K562 (cell line): Measurements from ENCODE around the gene PRF1. TPM values are rescaled to one million over a fixed set of nuclear protein-coding genes. Genes with fewer than 3 reads are reported as not detected.

Experiments
- ATAC-seq: fragments of 200-7000 bp; cut with Tn5 transposase; 3 replicates; pipeline ENCODE4 v1.9.1; 2020; ENCODE audit warnings: moderate library complexity
- BruUV-seq: library from RNA; stranded (reverse); fragments of 400-500 nt; replicated peaks from 2 replicates; lab custom pipeline; 2021; lab: Mats Ljungman, UMichigan
- CTCF ChIA-PET: fragments of 300-600 bp; formaldehyde crosslinking; extraction: SDS; loops from one replicate; lab custom pipeline; 2021; ENCODE audit warnings: low intra/inter-chr PET ratio; lab: Yijun Ruan, JAX
- POLR2A ChIA-PET: fragments of 300-600, 350-650 bp; sonication (Branson Sonifier 250); formaldehyde crosslinking; extraction: SDS; loops from one replicate; lab custom pipeline; 2021; ENCODE audit warnings: antibody characterized with exemption, inconsistent platforms; lab: Yijun Ruan, JAX
- DNase-seq, 4 experiments: peaks; one replicate each; pipeline versions ENCODE4 v3.0.0 to v3.0.0-alpha.2; 2011 to 2018; ENCODE audit warnings: low spot score in 3 of 4, mixed read lengths in 3 of 4; ENCODE audit errors: extremely low read depth in 1 of 4
- FAIRE-seq: peaks from 2 replicates; lab custom pipeline; 2011; peaks lifted over from hg19 to GRCh38; lab: Jason Lieb, UNC
- H2AFZ ChIP-seq: 2 replicates; pipeline ENCODE4 v1.6.0; 2011; ENCODE audit warnings: low read depth, low read length, control low read depth, inconsistent platforms
- H3K27ac ChIP-seq: fragments of 200-600 bp; 3 replicates; pipeline ENCODE4 v1.8.0; 2011; ENCODE audit warnings: low read depth, mild to moderate bottlenecking, control low read depth, inconsistent platforms, low read length, moderate library complexity, mixed read lengths; ENCODE audit errors: extremely low read depth
- H3K27me3 ChIP-seq, 2 experiments: fragments of 300-600 bp in 1 of 2; 2 replicates in 1 of 2; 3 replicates in 1 of 2; pipeline versions ENCODE4 v1.6.0 to v1.8.0; 2011; ENCODE audit warnings: inconsistent platforms in 2 of 2, low read length in 2 of 2, mild to moderate bottlenecking in 1 of 2, mixed read lengths in 1 of 2, moderate library complexity in 1 of 2; ENCODE audit not compliant: control insufficient read depth in 2 of 2, insufficient read depth in 2 of 2
- H3K36me3 ChIP-seq: fragments of 300-600 bp; 3 replicates; pipeline ENCODE4 v1.8.0; 2011; ENCODE audit warnings: mild to moderate bottlenecking, low read length, inconsistent platforms; ENCODE audit not compliant: control insufficient read depth, insufficient read depth
- H3K4me1 ChIP-seq, 2 experiments: fragments of 200-600 bp in 1 of 2; replicated peaks in 1 of 2; 2 replicates in 1 of 2; 3 replicates in 1 of 2; pipeline versions ENCODE4 v1.5.1 to v1.8.0; 2011; ENCODE audit warnings: inconsistent platforms in 2 of 2, low read length in 2 of 2, mild to moderate bottlenecking in 1 of 2, mixed read lengths in 1 of 2, moderate library complexity in 1 of 2; ENCODE audit not compliant: control insufficient read depth in 2 of 2, insufficient read depth in 2 of 2
- H3K4me2 ChIP-seq: 2 replicates; pipeline ENCODE4 v1.6.1; 2011; ENCODE audit warnings: low read length, control low read depth, inconsistent platforms, mixed read lengths; ENCODE audit not compliant: insufficient read depth
- H3K4me3 ChIP-seq: fragments of 200-600 bp; sonication (generic), shearing (Covaris generic); 2 replicates; pipeline ENCODE4 v1.5.1; 2016; ENCODE audit warnings: control low read depth, inconsistent platforms
- H3K79me2 ChIP-seq: fragments of 200-600 bp; 3 replicates; pipeline ENCODE4 v1.8.0; 2011; ENCODE audit warnings: low read length, inconsistent platforms; ENCODE audit not compliant: control insufficient read depth, insufficient read depth
- H3K9ac ChIP-seq, 2 experiments: 2 replicates each; pipeline versions ENCODE4 v1.6.0 to v1.6.1; 2011; ENCODE audit warnings: low read depth in 2 of 2, low read length in 2 of 2, control low read depth in 1 of 2, inconsistent platforms in 1 of 2, mild to moderate bottlenecking in 1 of 2, mixed read lengths in 1 of 2; ENCODE audit not compliant: insufficient read depth in 1 of 2
- H3K9me1 ChIP-seq: one replicate; pipeline ENCODE4 v1.6.0; 2011; ENCODE audit warnings: inconsistent platforms, mild to moderate bottlenecking, low read length, moderate library complexity; ENCODE audit not compliant: control insufficient read depth, insufficient read depth
- H3K9me3 ChIP-seq: replicated peaks from 2 replicates; pipeline ENCODE4 v1.5.1; 2011; ENCODE audit warnings: low read depth, low read length, inconsistent platforms; ENCODE audit not compliant: control insufficient read depth, insufficient read depth
- H4K20me1 ChIP-seq: replicated peaks from 2 replicates; pipeline ENCODE4 v1.6.1; 2011; ENCODE audit warnings: low read length, inconsistent platforms, mixed read lengths; ENCODE audit not compliant: control insufficient read depth, insufficient read depth
- BHLHE40 ChIP-seq: IDR thresholded peaks from 2 replicates; pipeline ENCODE4 v1.6.1; 2011; ENCODE audit warnings: low read length, improper control_type of control experiment
- CREBBP ChIP-seq: IDR thresholded peaks from one replicate; pipeline ENCODE4 v1.6.1; 2012; ENCODE audit warnings: low read depth, mild to moderate bottlenecking, control low read depth, inconsistent platforms, low read length
- E2F3 ChIP-seq: fragments of 250-450 bp; sonication (Bioruptor Pico); IDR thresholded peaks from 2 replicates; pipeline ENCODE4 v1.4.0; 2020; ENCODE audit warnings: mild to moderate bottlenecking
- HLTF ChIP-seq: fragments of 450-650 bp; IDR thresholded peaks from 2 replicates; pipeline ENCODE4 v1.6.1; 2016
- HNRNPL ChIP-seq: fragments of 200-400 bp; formaldehyde crosslinking; IDR thresholded peaks from 2 replicates; pipeline ENCODE4 v1.6.1; 2017; ENCODE audit warnings: low read depth, mild to moderate bottlenecking, low read length
- LCOR ChIP-seq: sonication (generic); formaldehyde crosslinking; IDR thresholded peaks from 2 replicates; pipeline ENCODE4 v1.8.0; 2022; ENCODE audit warnings: mild to moderate bottlenecking, missing genetic modification reagents
- MAFF ChIP-seq: IDR thresholded peaks from 2 replicates; pipeline ENCODE4 v1.6.1; 2012; ENCODE audit warnings: low read length, improper control_type of control experiment
- MAFK ChIP-seq: IDR thresholded peaks from 2 replicates; pipeline ENCODE4 v1.6.1; 2011; ENCODE audit warnings: low read length, improper control_type of control experiment
- MEIS2 ChIP-seq: fragments of 450-650 bp; IDR thresholded peaks from 2 replicates; pipeline ENCODE4 v1.6.1; 2014; ENCODE audit warnings: mild to moderate bottlenecking; ENCODE audit not compliant: partially characterized antibody
- NRF1 ChIP-seq, 2 experiments: fragments of 450-650 bp; IDR thresholded peaks in 1 of 2; conservative IDR thresholded peaks in 1 of 2; 2 replicates each; pipeline ENCODE4 v1.6.1; 2014; ENCODE audit warnings: mild to moderate bottlenecking in 2 of 2
- PHF8 ChIP-seq: fragments of 200-600 bp; sonication (generic); IDR thresholded peaks from 2 replicates; pipeline ENCODE4 v1.6.1; 2012; ENCODE audit warnings: mixed run types, mild to moderate bottlenecking, inconsistent platforms, low read length, moderate library complexity, borderline replicate concordance
- SAP30 ChIP-seq: fragments of 200-600 bp; sonication (generic); IDR thresholded peaks from 2 replicates; pipeline ENCODE4 v1.6.1; 2012; ENCODE audit warnings: borderline replicate concordance, low read depth, mild to moderate bottlenecking, moderate library complexity, low read length, control low read depth, inconsistent platforms; ENCODE audit not compliant: insufficient read depth, poor library complexity, severe bottlenecking
- SIN3A ChIP-seq, 2 experiments: fragments of 150-350 bp in 1 of 2; IDR thresholded peaks; 2 replicates each; pipeline ENCODE4 v1.6.1; 2011 to 2016; ENCODE audit warnings: borderline replicate concordance in 2 of 2, low read depth in 2 of 2, low read length in 2 of 2, mild to moderate bottlenecking in 2 of 2, moderate library complexity in 2 of 2; ENCODE audit not compliant: control insufficient read depth in 1 of 2
- TEAD1 ChIP-seq, 2 experiments: fragments of 450-650 bp in 1 of 2; sonication (generic) in 1 of 2; formaldehyde crosslinking; IDR thresholded peaks; 2 replicates each; pipeline versions ENCODE4 v1.4.0 to v1.8.0; 2020 to 2022; ENCODE audit warnings: mild to moderate bottlenecking in 2 of 2, missing genetic modification reagents in 1 of 2
- ZNF217 ChIP-seq: sonication (generic); formaldehyde crosslinking; IDR thresholded peaks from 2 replicates; pipeline ENCODE4 v1.8.0; 2022; ENCODE audit warnings: mild to moderate bottlenecking, missing genetic modification reagents
- ZNF354B ChIP-seq: fragments of 250-450 bp; sonication (Bioruptor Pico); IDR thresholded peaks from 2 replicates; pipeline ENCODE4 v1.4.0; 2020
- ZNF57 ChIP-seq: fragments of 450-650 bp; formaldehyde crosslinking; IDR thresholded peaks from 2 replicates; pipeline ENCODE4 v1.4.0; 2020; ENCODE audit warnings: mild to moderate bottlenecking, moderate library complexity
- ZNF696 ChIP-seq: fragments of 250-450 bp; sonication (Bioruptor Pico); conservative IDR thresholded peaks from 2 replicates; pipeline ENCODE4 v1.4.0; 2020; ENCODE audit warnings: mild to moderate bottlenecking, moderate library complexity
- WGBS: fragments of 100-300 bp; shearing (Covaris generic); methylation state at CpG from one replicate; pipeline ENCODE4 v1.1.6; 2016; ENCODE audit warnings: low coverage, mixed read lengths; ENCODE audit not compliant: insufficient coverage; ENCODE audit errors: missing lambda C conversion rate; 5-methylcytosine and 5-hydroxymethylcytosine counted together
- in situ Hi-C: fragments of 300-500 bp; cut with MboI; formaldehyde crosslinking; loops from 4 replicates; pipeline ENCODE4 v1.15.0; 2018; ENCODE audit warnings: inconsistent platforms, mixed read lengths
- intact Hi-C: fragments of 100-400 bp; cut with micrococcal nuclease; formaldehyde crosslinking; loops from 2 replicates; pipeline ENCODE4 v1.14.2; 2022
- polyA plus RNA-seq, 8 experiments: library from polyadenylated mRNA; depleted of rRNA in 4 of 8; stranded (reverse) in 5 of 8; unstranded in 3 of 8; fragments of >200 nt; fragmentation: Nextera tagmentation in 2 of 8; fragmentation: Illumina TruSeq in 1 of 8; extraction: Ambion mirVana in 2 of 8; extraction: Trizol in 1 of 8; gene quantifications; 2 replicates each; pipeline versions ENCODE4 v1.2.1 to v1.2.3, GENCODE V29; 2011 to 2014; ENCODE audit warnings: inconsistent platforms in 1 of 8, missing spikeins in 1 of 8
- total RNA-seq, 7 experiments: library from RNA; depleted of rRNA in 6 of 7; stranded (reverse); fragments of >200 nt in 6 of 7; fragmentation: Illumina TruSeq in 2 of 7; extraction: Trizol in 2 of 7; gene quantifications; 2 replicates each; pipeline versions ENCODE4 v1.2.1 to v1.2.3, GENCODE V29; 2011 to 2021; ENCODE audit warnings: low replicate concordance in 1 of 7

Gene PRF1
- total and polyA plus RNA-seq, 9 of the 15 experiments (the other 6 are each of a cell fraction or from before 2014, with no cell fraction given), result 3.8 to 8.6 (median 6.3) TPM

- TF ChIP-seq TEAD1 (CRISPR knock-in tag; IDR thresholded peaks at IDR 0.05) (no peak), E2F3 (CRISPR knock-in tag) (no peak), CREBBP (no peak), ZNF57 (CRISPR knock-in tag) (no peak), MAFK (peak; percentile 55), NRF1 (conservative IDR thresholded peaks at IDR 0.05 in 1 of 2, IDR thresholded peaks at IDR 0.05 in 1 of 2) (0 out of 4 replicates have a peak, but pooled peaks of 1 of the 2 experiments have one; percentile 2), LCOR (CRISPR knock-in tag) (no peak), HNRNPL (no peak), BHLHE40 (no peak), MAFF (0 out of 2 replicates have a peak, but pooled peaks have one; percentile 13), SAP30 (no peak)
Measured at GRCh38 chr10:70584909-70585544, 17.5 kb downstream of the PRF1 start (continued).

- Histone ChIP-seq H3K4me2 (no peak overlapping the region), H2AFZ (peak overlapping the region; percentile 9; the same call in 1 of the 2 replicates), H4K20me1 (no peaks in the 10 kb centered on the region), H3K79me2 (no peaks in the 10 kb centered on the region), H3K27me3 (no peaks in the 10 kb centered on the region)
- ChIA-PET POLR2A (interaction anchor here (1.0 kb wide), 2 partner anchors 19 to 81 kb away, joined by 3 read pairs; no protein-coding TSS in a partner anchor), CTCF (no interaction called here)
- no peak for TF ChIP-seq ZNF354B
- no peak for TF ChIP-seq ZNF696 (CRISPR knock-in tag)
- TF ChIP-seq SIN3A (IDR thresholded peaks at IDR 0.05; ENCODE audit: borderline replicate concordance in 2 of 2, control insufficient read depth in 1 of 2, low read depth in 2 of 2, low read length in 2 of 2), result no peak
- TF ChIP-seq ZNF217 (CRISPR knock-in tag), result no peak
- TF ChIP-seq HLTF, result no peak
- TF ChIP-seq MEIS2, result no peak
- no peak for TF ChIP-seq PHF8
- TF ChIP-seq, all 486 proteins: peak for 0
- Histone ChIP-seq H3K9me3 (no peaks in the 10 kb centered on the region), H3K4me1 (peaks cover 18 to 31% of the 10 kb centered on the region in 2 experiments), H3K36me3 (no peaks in the 10 kb centered on the region), H3K9ac (0 out of 4 replicates have a peak overlapping the region, but pooled peaks of 1 of the 2 experiments have one; percentile 27), H3K27ac (no peak overlapping the region), H3K9me1 (peaks cover 3% of the 10 kb centered on the region), H3K4me3 (no peak overlapping the region)
- in situ Hi-C loops (no loop called here), intact Hi-C loops (no loop called here)
- BruUV-seq, result no TSS peak
- no peak for ATAC-seq
- WGBS, result 71% methylated on average over 11 of the region's 11 CpGs
- DNase-seq, result no peak
- FAIRE-seq, result no peak
Measured at GRCh38 chr10:70584366-70584765, 18.2 kb downstream of the PRF1 start.
